ENCODE measurements around the gene PCGF1.
"Not testable (repeated sequence)": the region's sequence is repeated elsewhere in the genome, so short reads cannot be mapped to it uniquely, and the experiment has no call there.

PCGF1 gene

GRCh38 chr2:74498500-74499266 is 8.8 kb downstream of the PCGF1 start:
- peak in 1 of 2 experiments; percentile 45 for DNase-seq

GRCh38 chr2:74497777-74498499 is 9.6 kb downstream of the PCGF1 start:
- peak in 1 of 2 experiments; percentile 60 for DNase-seq

GRCh38 chr2:74496997-74497776 is 10.3 kb downstream of the PCGF1 start:
- DNase-seq = no peak

- DNase-seq = no peak
These were observed 12.1 kb downstream of the PCGF1 start for GRCh38 chr2:74495440-74495839.

GRCh38 chr2:74493546-74493945 is 13.9 kb downstream of the PCGF1 start:
- no peak for DNase-seq

- no peak for DNase-seq
These were observed 15.6 kb downstream of the PCGF1 start for GRCh38 chr2:74491648-74492544.

GRCh38 chr2:74489906-74490305 is 17.6 kb downstream of the PCGF1 start:
- DNase-seq = no peak

GRCh38 chr2:74488643-74489481 is 18.6 kb downstream of the PCGF1 start:
- no peak for DNase-seq

GRCh38 chr2:74486141-74486540 is 21.4 kb downstream of the PCGF1 start:
- no peak for DNase-seq

- not testable (repeated sequence) for DNase-seq
These were observed 23.8 kb downstream of the PCGF1 start for GRCh38 chr2:74483675-74484164.

- DNase-seq = peak; percentile 95 to 96
These were observed 24.5 kb downstream of the PCGF1 start, which contains the start of the genes CCDC142 and TTC31 for GRCh38 chr2:74482801-74483674. TSS of gene CCDC142 (minus strand) at chr2:74482998. CDS start at chr2:74482837, 161 bp downstream. TSS of gene TTC31 (plus strand) at chr2:74483081. CDS start at chr2:74483096, 15 bp downstream.

- DNase-seq = peak in 1 of 2 experiments; percentile 77
These were observed 25.3 kb downstream of the PCGF1 start for GRCh38 chr2:74481961-74482800.

GRCh38 chr2:74481431-74481830 is 26.1 kb downstream of the PCGF1 start:
- DNase-seq = no peak

- peak in 1 of 2 experiments; percentile 9 for DNase-seq
These were observed 32.6 kb downstream of the PCGF1 start for GRCh38 chr2:74474899-74475298.

- no peak for DNase-seq
These were observed 33.0 kb downstream of the PCGF1 start for GRCh38 chr2:74474481-74474880.

- DNase-seq = no peak
These were observed 34.6 kb downstream of the PCGF1 start for GRCh38 chr2:74472945-74473258.

GRCh38 chr2:74472086-74472944 is 35.2 kb downstream of the PCGF1 start, which contains the start of gene MRPL53:
TSS of gene MRPL53 (minus strand) at chr2:74472680. CDS start at chr2:74472660, 20 bp downstream.
- peak; percentile 87 to 95 for DNase-seq

Measured in NCI-H526 (cell line).